Trophoblast cell (in vitro differentiated cells and primary cell): Measurements from ENCODE around the gene MAP3K20.
"Not testable (repeated sequence)": the region's sequence is repeated elsewhere in the genome, so short reads cannot be mapped to it uniquely, and the experiment has no call there.

Experiments
- DNase-seq, 2 donors: peaks; one replicate each; pipeline ENCODE4 v3.0.0-alpha.2; 2016
- H2AFZ ChIP-seq: 2 replicates; pipeline ENCODE4 v1.6.1; 2013; ENCODE audit warnings: low read length, moderate library complexity, mild to moderate bottlenecking; ENCODE audit not compliant: insufficient read depth, poor library complexity
- H2AK5ac ChIP-seq: 2 replicates; pipeline ENCODE4 v1.6.1; 2013; ENCODE audit warnings: mild to moderate bottlenecking, low read length
- H2BK120ac ChIP-seq: 2 replicates; pipeline ENCODE4 v1.6.1; 2013; ENCODE audit warnings: low read length, mild to moderate bottlenecking, moderate library complexity; ENCODE audit not compliant: insufficient read depth, poor library complexity
- H2BK12ac ChIP-seq: 2 replicates; pipeline ENCODE4 v1.6.1; 2013; ENCODE audit warnings: mild to moderate bottlenecking, low read length, moderate library complexity
- H2BK5ac ChIP-seq: 2 replicates; pipeline ENCODE4 v1.6.1; 2013; ENCODE audit warnings: low read length, low read depth, moderate library complexity, mild to moderate bottlenecking; ENCODE audit not compliant: poor library complexity
- H3K14ac ChIP-seq: 2 replicates; pipeline ENCODE4 v1.6.1; 2013; ENCODE audit warnings: mild to moderate bottlenecking, low read length
- H3K18ac ChIP-seq: 2 replicates; pipeline ENCODE4 v1.6.1; 2013; ENCODE audit warnings: mild to moderate bottlenecking, low read length
- H3K23ac ChIP-seq: 2 replicates; pipeline ENCODE4 v1.6.1; 2013; ENCODE audit warnings: low read length
- H3K27ac ChIP-seq: 2 replicates; pipeline ENCODE4 v1.5.1; 2013; ENCODE audit warnings: low read depth, mild to moderate bottlenecking, inconsistent platforms, low read length, moderate library complexity
- H3K27me3 ChIP-seq: 2 replicates; pipeline ENCODE4 v1.6.1; 2013; ENCODE audit warnings: inconsistent platforms, mild to moderate bottlenecking, low read length, moderate library complexity; ENCODE audit not compliant: insufficient read depth
- H3K36me3 ChIP-seq, 2 experiments: 1 replicate in 1 of 2; 2 replicates in 1 of 2; pipeline ENCODE4 v1.6.1; 2013; ENCODE audit warnings: low read length in 2 of 2, mild to moderate bottlenecking in 2 of 2, moderate library complexity in 1 of 2; ENCODE audit not compliant: insufficient read depth in 2 of 2, control insufficient read depth in 1 of 2
- H3K4ac ChIP-seq: 2 replicates; pipeline ENCODE4 v1.6.1; 2013; ENCODE audit warnings: low read depth, mild to moderate bottlenecking, low read length, moderate library complexity
- H3K4me1 ChIP-seq, 2 experiments: 1 replicate in 1 of 2; 2 replicates in 1 of 2; pipeline ENCODE4 v1.6.1; 2013; ENCODE audit warnings: low read length in 2 of 2, mild to moderate bottlenecking in 2 of 2, moderate library complexity in 1 of 2; ENCODE audit not compliant: insufficient read depth in 2 of 2, control insufficient read depth in 1 of 2
- H3K4me2 ChIP-seq: 2 replicates; pipeline ENCODE4 v1.6.1; 2013; ENCODE audit warnings: inconsistent platforms, mild to moderate bottlenecking, low read length, moderate library complexity
- H3K4me3 ChIP-seq: 2 replicates; pipeline ENCODE4 v1.5.1; 2013; ENCODE audit warnings: mild to moderate bottlenecking, low read depth, low read length, inconsistent platforms
- H3K79me1 ChIP-seq: one replicate; pipeline ENCODE4 v1.6.1; 2013; ENCODE audit warnings: low read length
- H3K79me2 ChIP-seq: 2 replicates; pipeline ENCODE4 v1.6.1; 2013; ENCODE audit warnings: low read length, mild to moderate bottlenecking; ENCODE audit not compliant: control insufficient read depth, insufficient read depth, poor library complexity
- H3K9ac ChIP-seq: 2 replicates; pipeline ENCODE4 v1.6.1; 2013; ENCODE audit warnings: mild to moderate bottlenecking, low read length
- H3K9me3 ChIP-seq: 2 replicates; pipeline ENCODE4 v1.6.1; 2013; ENCODE audit warnings: low read depth, mild to moderate bottlenecking, control low read depth, inconsistent platforms, low read length; ENCODE audit not compliant: insufficient read depth
- H4K12ac ChIP-seq: 2 replicates; pipeline ENCODE4 v1.6.1; 2013; ENCODE audit warnings: low read depth, mild to moderate bottlenecking, low read length, moderate library complexity
- H4K8ac ChIP-seq: 2 replicates; pipeline ENCODE4 v1.6.1; 2013; ENCODE audit warnings: low read depth, mild to moderate bottlenecking, low read length, moderate library complexity
- H4K91ac ChIP-seq: one replicate; pipeline ENCODE4 v1.6.1; 2013; ENCODE audit warnings: low read depth, mild to moderate bottlenecking, low read length, moderate library complexity
- WGBS: extraction: QIAGEN DNeasy Blood & Tissue Kit; methylation state at CpG from one replicate; pipeline ENCODE4 v1.1.7; 2013; ENCODE audit warnings: missing lambda C conversion rate; ENCODE audit not compliant: insufficient read length, insufficient coverage; ENCODE audit errors: extremely low coverage; 5-methylcytosine and 5-hydroxymethylcytosine counted together

Gene MAP3K20

GRCh38 chr2:173278794-173279526, 203.3 kb downstream of the MAP3K20 start:
- Histone ChIP-seq H3K4me1 (no peaks in the 10 kb centered on the region), H3K27ac (no peak overlapping the region), H3K23ac (no peak overlapping the region), H3K36me3 (no peaks in the 10 kb centered on the region), H3K4me3 (no peak overlapping the region), H3K9me3 (peaks cover 9% of the 10 kb centered on the region), H3K27me3 (no peaks in the 10 kb centered on the region), H3K4ac (no peak overlapping the region), H2AK5ac (no peak overlapping the region), H3K14ac (no peak overlapping the region), H3K79me2 (no peaks in the 10 kb centered on the region), H3K9ac (no peak overlapping the region), H4K8ac (no peak overlapping the region), H3K79me1 (no peaks in the 10 kb centered on the region), H3K4me2 (no peak overlapping the region), H4K91ac (no peak overlapping the region), H2BK120ac (no peak overlapping the region), H2AFZ (no peak overlapping the region), H2BK12ac (no peak overlapping the region), H2BK5ac (no peak overlapping the region), H4K12ac (no peak overlapping the region), H3K18ac (no peak overlapping the region)
- no CpG with 5 or more reads among the region's 3 CpGs for WGBS
- DNase-seq: no peak

DNA sequence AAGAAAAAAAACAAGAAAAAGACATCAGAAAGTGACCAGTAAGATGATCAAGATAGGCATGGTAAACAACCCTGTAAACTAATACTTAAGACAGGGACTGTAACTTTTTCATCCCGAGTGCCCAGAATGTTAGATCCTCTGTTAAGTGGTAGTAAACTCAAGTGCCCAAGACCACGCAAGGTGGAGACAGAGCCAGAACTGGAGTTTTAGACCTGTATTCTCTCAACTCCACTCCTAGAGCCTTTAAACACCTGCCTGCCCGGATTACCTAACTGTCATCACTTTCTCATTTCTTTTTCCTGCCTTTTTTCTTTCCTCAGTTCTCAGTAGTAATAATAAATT, 203.9 kb downstream of the MAP3K20 start:
- H3K4me1 ChIP-seq: no peaks in the 10 kb centered on the region
- WGBS: no CpG with 5 or more reads among the region's 3 CpGs
- no peaks in the 10 kb centered on the region for H3K79me1 ChIP-seq

GRCh38 chr2:173280853-173281252, 205.2 kb downstream of the MAP3K20 start:
- H3K23ac ChIP-seq: no peak overlapping the region
- no peaks in the 10 kb centered on the region for H3K27me3 ChIP-seq
- no peak for DNase-seq
- H3K27ac ChIP-seq: no peak overlapping the region
- H4K8ac ChIP-seq: no peak overlapping the region
- H3K9me3 ChIP-seq: peaks cover 7% of the 10 kb centered on the region
- no peak overlapping the region for H4K12ac ChIP-seq
- H3K4me3 ChIP-seq: no peak overlapping the region
- no peak overlapping the region for H4K91ac ChIP-seq
- H3K4me1 ChIP-seq: no peaks in the 10 kb centered on the region
- no peak overlapping the region for H3K18ac ChIP-seq
- no peaks in the 10 kb centered on the region for H3K79me2 ChIP-seq
- H3K4ac ChIP-seq: no peak overlapping the region
- H3K4me2 ChIP-seq: no peak overlapping the region
- H2BK120ac ChIP-seq: no peak overlapping the region
- H2AFZ ChIP-seq: no peak overlapping the region
- no CpG with 5 or more reads among the region's 11 CpGs for WGBS
- H3K14ac ChIP-seq: no peak overlapping the region
- no peak overlapping the region for H3K9ac ChIP-seq
- no peak overlapping the region for H2AK5ac ChIP-seq
- no peak overlapping the region for H2BK12ac ChIP-seq
- H3K36me3 ChIP-seq: no peaks in the 10 kb centered on the region
- no peaks in the 10 kb centered on the region for H3K79me1 ChIP-seq
- no peak overlapping the region for H2BK5ac ChIP-seq

More for the DNA sequence above, 203.9 kb downstream of the MAP3K20 start:
- Histone ChIP-seq H3K79me2 (no peaks in the 10 kb centered on the region), H3K36me3 (no peaks in the 10 kb centered on the region), H3K9me3 (peaks cover 7% of the 10 kb centered on the region), H2AK5ac (no peak overlapping the region), H4K91ac (no peak overlapping the region), H3K18ac (no peak overlapping the region), H2BK120ac (no peak overlapping the region), H3K4me3 (no peak overlapping the region), H4K12ac (no peak overlapping the region), H3K4ac (no peak overlapping the region), H2AFZ (no peak overlapping the region), H4K8ac (no peak overlapping the region), H3K27ac (no peak overlapping the region), H3K4me2 (no peak overlapping the region), H3K27me3 (no peaks in the 10 kb centered on the region), H2BK12ac (no peak overlapping the region), H3K23ac (no peak overlapping the region), H3K14ac (no peak overlapping the region), H3K9ac (no peak overlapping the region), H2BK5ac (no peak overlapping the region)
- no peak for DNase-seq

DNA sequence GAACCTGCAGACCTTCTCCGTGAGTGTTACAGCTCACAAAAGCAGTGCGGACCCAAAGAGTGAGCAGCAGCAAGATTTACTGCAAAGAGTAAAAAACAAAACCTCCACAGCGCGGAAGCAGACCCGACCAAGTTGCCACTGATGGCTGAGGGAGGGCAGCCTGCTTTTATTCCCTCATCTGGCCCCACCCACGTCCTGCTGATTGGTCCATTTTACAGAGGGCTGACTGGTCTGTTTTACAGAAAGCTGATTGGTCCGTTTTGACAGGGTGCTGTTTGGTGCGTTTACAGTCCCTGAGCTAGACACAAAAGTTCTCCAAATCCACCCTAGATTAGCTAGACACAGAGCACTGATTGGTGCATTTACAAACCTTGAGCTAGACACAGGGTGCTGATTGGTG, 206.3 kb downstream of the MAP3K20 start:
- H3K9ac ChIP-seq, H3K4ac ChIP-seq, H3K27ac ChIP-seq, H3K27me3 ChIP-seq, H3K4me3 ChIP-seq, H2BK12ac ChIP-seq, H4K12ac ChIP-seq, H3K14ac ChIP-seq, H2AFZ ChIP-seq, DNase-seq, H3K9me3 ChIP-seq, H3K4me2 ChIP-seq, H3K23ac ChIP-seq, H3K4me1 ChIP-seq, H3K79me2 ChIP-seq, H2BK120ac ChIP-seq, H2AK5ac ChIP-seq, H4K8ac ChIP-seq, H3K79me1 ChIP-seq, H3K18ac ChIP-seq, H4K91ac ChIP-seq, H2BK5ac ChIP-seq, H3K36me3 ChIP-seq: not testable (repeated sequence)
- no CpG with 5 or more reads among the region's 8 CpGs for WGBS
